ENCODE results near the gene PTK7. TPM values are rescaled to one million over a fixed set of nuclear protein-coding genes. Genes with fewer than 3 reads are reported as not detected.

Gene PTK7
- total RNA-seq, 1 experiment from 2014 or later, result 165 TPM

DNA sequence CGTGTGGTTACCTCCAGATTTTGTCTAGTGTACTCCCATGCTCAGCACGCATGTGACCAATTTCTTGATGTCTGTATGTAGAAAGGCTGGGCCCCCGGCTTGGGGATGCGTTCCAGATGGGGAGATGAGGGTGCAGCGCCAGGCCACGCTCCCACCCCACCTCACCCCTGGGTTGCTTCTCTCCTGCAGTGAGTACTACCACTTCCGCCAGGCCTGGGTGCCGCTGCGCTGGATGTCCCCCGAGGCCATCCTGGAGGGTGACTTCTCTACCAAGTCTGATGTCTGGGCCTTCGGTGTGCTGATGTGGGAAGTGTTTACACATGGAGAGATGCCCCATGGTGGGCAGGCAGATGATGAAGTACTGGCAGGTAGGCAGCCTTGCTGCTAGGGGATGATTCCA lies 83.5 kb downstream of the PTK7 start:
- no peak for TF ChIP-seq ATF3 (CRISPR knock-in tag; conservative IDR thresholded peaks at IDR 0.05)
- CTCF ChIA-PET, result interaction anchor here (1.2 kb wide), 1 partner anchor 196 kb away, joined by 3 read pairs; no protein-coding TSS in a partner anchor
- Mint-ChIP-seq H3K27me3 (ENCODE audit: low read depth) (no peaks in the 10 kb centered on the region), H3K4me3 (no peak overlapping the region), H3K4me1 (no peaks in the 10 kb centered on the region), H3K36me3 (peaks cover 10% of the 10 kb centered on the region), H3K9me3 (no peaks in the 10 kb centered on the region), H3K27ac (no peak overlapping the region)
- ATAC-seq (no peak), DNase-seq (ENCODE audit: low spot score) (no peak)
- POLR2A ChIA-PET, result no interaction called here

GRCh38 chr6:43163899-43164298 lies 87.8 kb downstream of the PTK7 start:
- ATAC-seq (no peak), DNase-seq (ENCODE audit: low spot score) (no peak)
- Mint-ChIP-seq H3K27me3 (ENCODE audit: low read depth) (no peaks in the 10 kb centered on the region), H3K9me3 (no peaks in the 10 kb centered on the region), H3K36me3 (peaks cover 10% of the 10 kb centered on the region), H3K4me1 (no peaks in the 10 kb centered on the region), H3K4me3 (no peak overlapping the region), H3K27ac (no peak overlapping the region)
- CTCF ChIA-PET, result interaction anchor here (0.6 to 0.7 kb wide), 5 partner anchors 36 to 674 kb away, joined by 3 to 4 read pairs (median 3); partner anchors contain the start of gene PTK7
- TF ChIP-seq, protein P1, sequence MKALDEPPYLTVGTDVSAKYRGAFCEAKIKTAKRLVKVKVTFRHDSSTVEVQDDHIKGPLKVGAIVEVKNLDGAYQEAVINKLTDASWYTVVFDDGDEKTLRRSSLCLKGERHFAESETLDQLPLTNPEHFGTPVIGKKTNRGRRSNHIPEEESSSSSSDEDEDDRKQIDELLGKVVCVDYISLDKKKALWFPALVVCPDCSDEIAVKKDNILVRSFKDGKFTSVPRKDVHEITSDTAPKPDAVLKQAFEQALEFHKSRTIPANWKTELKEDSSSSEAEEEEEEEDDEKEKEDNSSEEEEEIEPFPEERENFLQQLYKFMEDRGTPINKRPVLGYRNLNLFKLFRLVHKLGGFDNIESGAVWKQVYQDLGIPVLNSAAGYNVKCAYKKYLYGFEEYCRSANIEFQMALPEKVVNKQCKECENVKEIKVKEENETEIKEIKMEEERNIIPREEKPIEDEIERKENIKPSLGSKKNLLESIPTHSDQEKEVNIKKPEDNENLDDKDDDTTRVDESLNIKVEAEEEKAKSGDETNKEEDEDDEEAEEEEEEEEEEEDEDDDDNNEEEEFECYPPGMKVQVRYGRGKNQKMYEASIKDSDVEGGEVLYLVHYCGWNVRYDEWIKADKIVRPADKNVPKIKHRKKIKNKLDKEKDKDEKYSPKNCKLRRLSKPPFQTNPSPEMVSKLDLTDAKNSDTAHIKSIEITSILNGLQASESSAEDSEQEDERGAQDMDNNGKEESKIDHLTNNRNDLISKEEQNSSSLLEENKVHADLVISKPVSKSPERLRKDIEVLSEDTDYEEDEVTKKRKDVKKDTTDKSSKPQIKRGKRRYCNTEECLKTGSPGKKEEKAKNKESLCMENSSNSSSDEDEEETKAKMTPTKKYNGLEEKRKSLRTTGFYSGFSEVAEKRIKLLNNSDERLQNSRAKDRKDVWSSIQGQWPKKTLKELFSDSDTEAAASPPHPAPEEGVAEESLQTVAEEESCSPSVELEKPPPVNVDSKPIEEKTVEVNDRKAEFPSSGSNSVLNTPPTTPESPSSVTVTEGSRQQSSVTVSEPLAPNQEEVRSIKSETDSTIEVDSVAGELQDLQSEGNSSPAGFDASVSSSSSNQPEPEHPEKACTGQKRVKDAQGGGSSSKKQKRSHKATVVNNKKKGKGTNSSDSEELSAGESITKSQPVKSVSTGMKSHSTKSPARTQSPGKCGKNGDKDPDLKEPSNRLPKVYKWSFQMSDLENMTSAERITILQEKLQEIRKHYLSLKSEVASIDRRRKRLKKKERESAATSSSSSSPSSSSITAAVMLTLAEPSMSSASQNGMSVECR (CRISPR knock-in tag; IDR thresholded peaks at IDR 0.05; ENCODE audit: borderline replicate concordance), result no peak
- TF ChIP-seq AR (CRISPR knock-in tag; IDR thresholded peaks at IDR 0.05) (no peak), ZNF671 (CRISPR knock-in tag; IDR thresholded peaks at IDR 0.05) (no peak), RORB (CRISPR knock-in tag; IDR thresholded peaks at IDR 0.05) (no peak), CREB1 (CRISPR knock-in tag; IDR thresholded peaks at IDR 0.05) (no peak), GTF2I (CRISPR knock-in tag; conservative IDR thresholded peaks at IDR 0.05) (no peak), ZNF232 (CRISPR knock-in tag; IDR thresholded peaks at IDR 0.05) (no peak), HMGXB4 (CRISPR knock-in tag; IDR thresholded peaks at IDR 0.05) (no peak), RELA (CRISPR knock-in tag; IDR thresholded peaks at IDR 0.05; ENCODE audit: borderline replicate concordance) (no peak), ELF4 (CRISPR knock-in tag; IDR thresholded peaks at IDR 0.05; ENCODE audit: low read depth) (no peak)
- TF ChIP-seq, protein P2, sequence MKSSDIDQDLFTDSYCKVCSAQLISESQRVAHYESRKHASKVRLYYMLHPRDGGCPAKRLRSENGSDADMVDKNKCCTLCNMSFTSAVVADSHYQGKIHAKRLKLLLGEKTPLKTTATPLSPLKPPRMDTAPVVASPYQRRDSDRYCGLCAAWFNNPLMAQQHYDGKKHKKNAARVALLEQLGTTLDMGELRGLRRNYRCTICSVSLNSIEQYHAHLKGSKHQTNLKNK (CRISPR knock-in tag; IDR thresholded peaks at IDR 0.05), result no peak
- POLR2A ChIA-PET, result interaction anchor here (0.7 kb wide), 1 partner anchor 148 kb away, joined by 3 read pairs; no protein-coding TSS in a partner anchor

Measured in WTC11 (cell line).